Measurements from ENCODE around the gene ANO2. TPM values are rescaled to one million over a fixed set of nuclear protein-coding genes. Genes with fewer than 3 reads are reported as not detected.

The ANO2 gene
- total RNA-seq, 6 experiments from 2014 or later, result 0.15 to 0.51 (median 0.25) TPM; not detected in 3

DNA sequence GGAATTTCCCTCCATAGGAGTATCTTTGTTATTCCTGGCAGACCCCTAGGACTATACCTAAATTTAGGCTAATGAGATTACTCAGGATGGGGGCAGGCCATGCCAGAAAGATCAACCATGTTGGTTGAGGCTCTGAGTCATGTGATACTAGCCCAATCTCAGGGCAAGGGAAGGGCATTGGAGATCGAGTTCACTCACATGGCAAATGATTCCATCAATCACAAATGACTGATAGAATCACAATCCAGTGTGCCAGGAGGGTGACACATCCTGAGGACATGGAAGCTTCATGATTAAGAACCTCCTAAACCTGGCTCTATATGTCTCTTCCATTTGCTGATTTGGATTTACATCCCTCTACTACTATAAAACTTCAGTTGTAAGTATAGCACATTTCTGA lies 330.8 kb downstream of the ANO2 start:
- Mint-ChIP-seq H3K4me3 (no peak overlapping the region), H3K9me3 (peaks cover 4% of the 10 kb centered on the region; the same call in 1 of the 2 replicates), H3K36me3 (ENCODE audit: low read depth) (no peaks in the 10 kb centered on the region), H3K4me1 (ENCODE audit: low read depth) (no peaks in the 10 kb centered on the region; the same call in 1 of the 2 replicates), H3K27me3 (ENCODE audit: insufficient read depth) (peaks cover 14% of the 10 kb centered on the region), H3K27ac (no peak overlapping the region)
- DNase-seq, result no peak
- TF ChIP-seq, protein P1, sequence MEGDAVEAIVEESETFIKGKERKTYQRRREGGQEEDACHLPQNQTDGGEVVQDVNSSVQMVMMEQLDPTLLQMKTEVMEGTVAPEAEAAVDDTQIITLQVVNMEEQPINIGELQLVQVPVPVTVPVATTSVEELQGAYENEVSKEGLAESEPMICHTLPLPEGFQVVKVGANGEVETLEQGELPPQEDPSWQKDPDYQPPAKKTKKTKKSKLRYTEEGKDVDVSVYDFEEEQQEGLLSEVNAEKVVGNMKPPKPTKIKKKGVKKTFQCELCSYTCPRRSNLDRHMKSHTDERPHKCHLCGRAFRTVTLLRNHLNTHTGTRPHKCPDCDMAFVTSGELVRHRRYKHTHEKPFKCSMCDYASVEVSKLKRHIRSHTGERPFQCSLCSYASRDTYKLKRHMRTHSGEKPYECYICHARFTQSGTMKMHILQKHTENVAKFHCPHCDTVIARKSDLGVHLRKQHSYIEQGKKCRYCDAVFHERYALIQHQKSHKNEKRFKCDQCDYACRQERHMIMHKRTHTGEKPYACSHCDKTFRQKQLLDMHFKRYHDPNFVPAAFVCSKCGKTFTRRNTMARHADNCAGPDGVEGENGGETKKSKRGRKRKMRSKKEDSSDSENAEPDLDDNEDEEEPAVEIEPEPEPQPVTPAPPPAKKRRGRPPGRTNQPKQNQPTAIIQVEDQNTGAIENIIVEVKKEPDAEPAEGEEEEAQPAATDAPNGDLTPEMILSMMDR (IDR thresholded peaks at IDR 0.05), result no peak

DNA sequence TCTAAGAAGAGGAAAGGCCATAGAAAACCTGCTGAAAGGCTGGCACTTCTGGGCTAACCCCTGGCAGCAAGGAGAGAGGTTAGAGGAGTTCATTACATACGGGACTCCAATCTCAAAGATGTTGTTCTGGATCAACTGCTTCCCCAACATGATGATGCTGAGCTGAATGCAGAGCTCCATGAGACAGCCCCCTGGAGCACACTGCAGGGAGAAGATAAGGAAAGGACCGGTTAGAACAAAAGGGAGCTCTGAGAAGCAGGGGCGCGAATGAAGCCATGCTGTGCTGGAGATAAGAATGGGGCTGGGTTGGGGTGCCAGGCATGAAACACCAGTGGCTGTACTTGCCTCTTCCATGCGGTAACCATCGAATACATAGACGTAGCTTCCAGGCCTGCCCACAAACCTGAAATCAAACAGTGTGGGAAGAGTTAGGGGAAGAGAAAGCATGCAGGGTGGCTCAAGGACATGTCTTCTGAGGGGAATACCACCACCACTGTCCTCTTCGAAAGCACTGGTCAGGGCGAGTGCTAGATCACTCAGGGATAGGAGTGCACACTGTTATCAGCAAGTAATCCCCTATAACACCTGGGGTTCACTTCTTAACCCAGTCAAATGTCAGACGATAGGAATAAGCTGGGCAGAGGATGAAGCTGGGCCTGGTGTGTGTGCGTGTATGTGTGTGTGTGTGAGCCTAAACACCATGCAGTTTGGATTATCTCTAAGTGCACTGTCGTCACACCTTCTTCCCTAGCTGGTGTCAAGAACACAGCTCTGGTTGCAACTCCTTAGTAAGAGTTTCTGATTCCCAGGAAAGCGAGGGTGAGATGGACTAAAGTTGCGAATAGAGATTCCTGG lies 332.3 kb downstream of the ANO2 start:
- TF ChIP-seq, protein P1 (IDR thresholded peaks at IDR 0.05), result no peak
- no peak overlapping the region for H3K27ac Mint-ChIP-seq
- H3K9me3 Mint-ChIP-seq, result no peaks in the 10 kb centered on the region
- no peak for DNase-seq
- no peaks in the 10 kb centered on the region; the same call in 1 of the 2 replicates for H3K4me1 Mint-ChIP-seq (ENCODE audit: low read depth)
- H3K36me3 Mint-ChIP-seq (ENCODE audit: low read depth), result no peaks in the 10 kb centered on the region
- peaks cover 14% of the 10 kb centered on the region for H3K27me3 Mint-ChIP-seq (ENCODE audit: insufficient read depth)
- no peak overlapping the region for H3K4me3 Mint-ChIP-seq

DNA sequence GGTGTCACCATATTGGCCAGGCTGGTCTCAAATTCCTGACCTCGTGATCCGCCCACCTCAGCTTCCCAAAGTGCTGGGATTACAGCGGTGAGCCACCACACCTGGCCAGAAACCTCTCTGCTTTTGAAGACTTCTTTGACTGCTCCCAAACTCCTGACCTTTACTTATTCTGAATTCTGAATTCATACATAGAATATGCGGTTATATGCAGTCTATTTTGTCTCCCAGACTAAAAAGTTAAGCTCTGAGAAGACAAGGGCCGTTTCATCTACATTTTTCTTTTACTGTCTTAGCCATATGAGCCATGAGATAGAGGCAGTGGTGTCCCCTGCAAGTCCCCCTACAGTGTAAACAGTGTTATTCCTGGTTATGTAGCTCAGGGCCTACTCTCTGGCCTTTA lies 333.9 kb downstream of the ANO2 start:
- Mint-ChIP-seq H3K9me3 (no peaks in the 10 kb centered on the region), H3K27ac (no peak overlapping the region), H3K4me1 (ENCODE audit: low read depth) (no peaks in the 10 kb centered on the region; the same call in 1 of the 2 replicates), H3K36me3 (ENCODE audit: low read depth) (no peaks in the 10 kb centered on the region), H3K4me3 (no peak overlapping the region), H3K27me3 (ENCODE audit: insufficient read depth) (peaks cover 14% of the 10 kb centered on the region)
- DNase-seq, result no peak
- TF ChIP-seq, protein P1 (IDR thresholded peaks at IDR 0.05), result no peak

DNA sequence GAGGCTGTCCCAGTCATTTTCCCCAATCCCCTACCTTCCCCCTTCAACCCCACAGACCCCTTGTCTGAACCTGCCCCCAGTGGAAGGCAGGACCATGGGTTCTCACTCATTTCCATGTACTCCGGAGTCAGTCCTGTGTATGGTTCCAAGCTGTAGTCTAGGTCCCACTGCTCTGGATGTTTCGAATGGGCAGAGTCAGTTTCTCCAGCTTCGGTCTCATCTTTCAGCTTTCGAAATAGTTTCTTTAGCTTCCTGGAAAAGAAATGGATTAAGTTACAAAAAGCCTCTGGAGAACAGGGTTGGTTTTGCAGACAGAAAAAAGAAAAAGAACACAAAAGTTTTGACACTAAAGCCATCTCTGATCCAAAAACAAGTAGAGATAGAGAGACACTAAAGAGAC lies 345.7 kb downstream of the ANO2 start:
- no peaks in the 10 kb centered on the region for H3K36me3 Mint-ChIP-seq (ENCODE audit: low read depth)
- TF ChIP-seq, protein P1 (IDR thresholded peaks at IDR 0.05), result no peak
- no peaks in the 10 kb centered on the region for H3K4me1 Mint-ChIP-seq (ENCODE audit: low read depth)
- no peaks in the 10 kb centered on the region; the same call in 1 of the 2 replicates for H3K9me3 Mint-ChIP-seq
- H3K27me3 Mint-ChIP-seq (ENCODE audit: insufficient read depth), result peaks cover 9% of the 10 kb centered on the region
- H3K27ac Mint-ChIP-seq, result no peak overlapping the region
- no peak overlapping the region for H3K4me3 Mint-ChIP-seq
- DNase-seq, result no peak

DNA sequence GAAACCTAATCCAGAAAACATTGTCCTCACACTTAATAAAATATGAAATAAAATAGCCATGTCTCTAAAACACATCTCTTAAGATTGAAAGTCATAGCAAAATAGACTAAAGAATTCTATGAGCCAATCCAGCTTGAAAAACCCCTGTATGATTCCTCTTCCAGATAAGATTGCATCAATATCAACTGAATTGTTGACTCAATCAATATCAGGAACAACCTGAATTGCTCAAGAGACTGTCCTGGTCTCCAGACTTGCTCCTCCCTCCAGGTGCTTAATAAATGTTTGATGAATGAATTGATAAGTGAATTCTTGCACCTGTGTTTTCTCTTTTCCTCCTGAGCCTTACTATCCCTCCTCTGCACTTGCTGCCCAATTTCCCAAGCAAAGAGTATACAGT lies 351.1 kb downstream of the ANO2 start:
- H3K27me3 Mint-ChIP-seq (ENCODE audit: insufficient read depth), result peaks cover 9% of the 10 kb centered on the region
- no peak overlapping the region for H3K4me3 Mint-ChIP-seq
- no peak for DNase-seq
- H3K4me1 Mint-ChIP-seq (ENCODE audit: low read depth), result peaks cover 18% of the 10 kb centered on the region; the same call in 1 of the 2 replicates
- H3K36me3 Mint-ChIP-seq (ENCODE audit: low read depth), result no peaks in the 10 kb centered on the region
- TF ChIP-seq, protein P1 (IDR thresholded peaks at IDR 0.05), result no peak
- H3K9me3 Mint-ChIP-seq, result no peaks in the 10 kb centered on the region
- H3K27ac Mint-ChIP-seq, result no peak overlapping the region

Data from HFFc6 (cell line).